Heart right ventricle (tissue), 16 donors: ENCODE results near the gene PEX11A. TPM values are rescaled to one million over a fixed set of nuclear protein-coding genes. Genes with fewer than 3 reads are reported as not detected.
A peak's percentile ranks its signal among the peaks of the same experiment; 100 is the strongest.

Experiments used
- ATAC-seq, 8 donors: fragments of 200-7000 bp; cut with Tn5 transposase; one replicate each; pipeline ENCODE4 v1.9.1; 2020; ENCODE audit warnings: mild to moderate bottlenecking in 8 of 8, moderate library complexity in 8 of 8, moderate number of reproducible peaks in 1 of 8
- DNase-seq, 2 donors: peaks; one replicate each; pipeline ENCODE4 v3.0.0-alpha.2; 2020
- H3K27ac ChIP-seq, 10 donors: fragments of 200-600 bp; sonication (generic) in 2 of 10; one replicate each; pipeline versions ENCODE4 v1.5.0 to v1.8.0; 2020 to 2022; ENCODE audit warnings: mild to moderate bottlenecking in 3 of 10
- H3K27me3 ChIP-seq, 7 donors: fragments of 200-600 bp; one replicate each; pipeline ENCODE4 v1.8.0; 2021 to 2022; ENCODE audit warnings: mild to moderate bottlenecking in 2 of 7
- H3K36me3 ChIP-seq, 9 donors: fragments of 200-600 bp; sonication (generic) in 1 of 9; one replicate each; pipeline versions ENCODE4 v1.5.0 to v1.8.0; 2020 to 2022; ENCODE audit warnings: mild to moderate bottlenecking in 2 of 9
- H3K4me1 ChIP-seq, 9 donors: fragments of 200-600 bp; sonication (generic) in 1 of 9; one replicate each; pipeline versions ENCODE4 v1.5.0 to v1.8.0; 2020 to 2022; ENCODE audit warnings: mild to moderate bottlenecking in 4 of 9
- H3K4me3 ChIP-seq, 10 donors: fragments of 200-600 bp; sonication (generic) in 2 of 10; one replicate each; pipeline versions ENCODE4 v1.5.0 to v1.8.0; 2020 to 2022; ENCODE audit warnings: mild to moderate bottlenecking in 7 of 10, moderate library complexity in 2 of 10
- H3K9me3 ChIP-seq, 11 donors: fragments of 200-600 bp in 10 of 11; sonication (generic) in 2 of 11; one replicate each; pipeline versions ENCODE4 v1.5.0 to v1.8.0; 2013 to 2022; ENCODE audit warnings: mild to moderate bottlenecking in 2 of 11, control low read depth in 1 of 11, moderate library complexity in 1 of 11
- WGBS, 2 donors: extraction: QIAGEN DNeasy Blood & Tissue Kit; methylation state at CpG; one replicate each; pipeline ENCODE4 v1.1.7; 2013; ENCODE audit warnings: inconsistent platforms in 1 of 2; 5-methylcytosine and 5-hydroxymethylcytosine counted together
- intact Hi-C, 10 donors: fragments of 100-400 bp; cut with DNase I; formaldehyde crosslinking; loops; one replicate each; pipeline versions ENCODE4 v1.11.1 to v1.14.2; 2022
- long read RNA-seq, 3 donors: library from polyadenylated mRNA; unstranded; transcript quantifications; one replicate each; pipeline ENCODE4 v2.0.0, GENCODE V29; 2020 to 2021
- polyA plus RNA-seq, 2 donors: library from polyadenylated mRNA; stranded (reverse); fragments of 200-250 nt; gene quantifications; one replicate each; pipeline ENCODE4 v1.2.3, GENCODE V29; 2013
- total RNA-seq, 10 donors: library from RNA; stranded (reverse); fragmentation: NEBNext Ultra II Directional in 3 of 10; extraction: Animal tissue kit (Norgen Biotek cat#: 25700) in 3 of 10; gene quantifications; one replicate each; pipeline versions ENCODE4 v1.2.1 to v1.2.4, GENCODE V29; 2021 to 2023
- TF ChIP-seq, protein P1 (sequence below), 9 donors: fragments of 200-600 bp; sonication (generic) in 2 of 9; IDR thresholded peaks; one replicate each; pipeline versions ENCODE4 v1.5.0 to v1.8.0; 2021 to 2022; ENCODE audit warnings: antibody characterized with exemption in 9 of 9, mild to moderate bottlenecking in 5 of 9, moderate library complexity in 1 of 9
- donor health status: Arrhythmogenic right ventricular cardiomyopathy.
- donor health status: ischemic (EF 13 %, LVEDD 7.1; RV severe dilation, severe dysfunction).
- donor health status: healthy with polysubstance abuse.
- donor health status: DM: no; HTN: yes; CAD: no.
- donor health status: DM: no; HTN: no; CAD: no.
- donor health status: ischemic (EF 25% LVEDD 6.9; RV normal size, moderate dysfunction).
- donor health status: ischemic (EF 25% LVEDD 5.7; RV mildly dilated, moderate dysfunction).
- donor health status: healthy.
- donor health status: DM: yes; HTN: yes; CAD: no.
- donor health status: Ischemic cardiomyopathy.
- donor health status: ischemic (EF 35%, LVEDD 5.7; RV mildly dilated, moderate dysfunction).
- donor health status: nonischemic (EF 11% LVEDD 7.7; RV severe dilation, severe dysfunction).
- donor health status: DM: yes; HTN: yes; CAD: no.
- donor health status: PGD.
- donor health status: ischemic (EF 29% LVEDD 5.4; RV normal size, mild dysfunction).
- donor health status: nonischemic (EF 23%, LVEDD 6.1; RV moderate dilation, normal function).

PEX11A gene, protein sequence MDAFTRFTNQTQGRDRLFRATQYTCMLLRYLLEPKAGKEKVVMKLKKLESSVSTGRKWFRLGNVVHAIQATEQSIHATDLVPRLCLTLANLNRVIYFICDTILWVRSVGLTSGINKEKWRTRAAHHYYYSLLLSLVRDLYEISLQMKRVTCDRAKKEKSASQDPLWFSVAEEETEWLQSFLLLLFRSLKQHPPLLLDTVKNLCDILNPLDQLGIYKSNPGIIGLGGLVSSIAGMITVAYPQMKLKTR
- total RNA-seq (10 to 100 TPM in 1 of 10 donors, 1 to 10 TPM in 9; 6.0 to 14.3 (median 9.0) TPM), polyA plus RNA-seq (1 to 10 TPM; 7.0 to 7.3 TPM)
- long read RNA-seq, donor 1, transcript PEX11A-203 (2 exons, 905 nt) = minor isoform, 6 of 15 reads
- long read RNA-seq, donor 1, transcript PEX11A-201 (3 exons, 2,740 nt) = major isoform, 7 of 15 reads
- long read RNA-seq, donor 1, partial matches to known transcripts = 0 of 15 reads
- long read RNA-seq, donor 1, other reads (novel, unspliced or antisense) = 2 of 15 reads
- long read RNA-seq, donor 2, transcript PEX11A-201 (3 exons, 2,740 nt) = major isoform, 7 of 16 reads
- long read RNA-seq, donor 2, partial matches to known transcripts = 0 of 16 reads
- long read RNA-seq, donor 2, other reads (novel, unspliced or antisense) = 6 of 16 reads
- long read RNA-seq, donor 3, transcript PEX11A-201 (3 exons, 2,740 nt) = minor isoform, 15 of 35 reads
- long read RNA-seq, donor 3, transcript PEX11A-203 (2 exons, 905 nt) = major isoform, 16 of 35 reads
- long read RNA-seq, donor 3, partial matches to known transcripts = 2 of 35 reads
- long read RNA-seq, donor 3, other reads (novel, unspliced or antisense) = 2 of 35 reads

- 3 to 4% methylated on average over 59 to 60 of the region's 60 CpGs for WGBS, 2 donors
- Histone ChIP-seq H3K4me3 (peak within 1 kb of the TSS; percentile 59 to 86 (median 70)), H3K9me3 (no peaks in the 10 kb centered on the region), H3K27me3 (no peaks in the 10 kb centered on the region), H3K4me1 (peaks cover 0 to 16% (median 10%) of the 10 kb centered on the region in 9 donors), H3K27ac (peak within 1 kb of the TSS in 8 of 10 donors; percentile 41 to 78 (median 62)), H3K36me3 (peaks cover 0 to 8% (median 0%) of the 10 kb centered on the region in 9 donors)
- TF ChIP-seq, protein P1, sequence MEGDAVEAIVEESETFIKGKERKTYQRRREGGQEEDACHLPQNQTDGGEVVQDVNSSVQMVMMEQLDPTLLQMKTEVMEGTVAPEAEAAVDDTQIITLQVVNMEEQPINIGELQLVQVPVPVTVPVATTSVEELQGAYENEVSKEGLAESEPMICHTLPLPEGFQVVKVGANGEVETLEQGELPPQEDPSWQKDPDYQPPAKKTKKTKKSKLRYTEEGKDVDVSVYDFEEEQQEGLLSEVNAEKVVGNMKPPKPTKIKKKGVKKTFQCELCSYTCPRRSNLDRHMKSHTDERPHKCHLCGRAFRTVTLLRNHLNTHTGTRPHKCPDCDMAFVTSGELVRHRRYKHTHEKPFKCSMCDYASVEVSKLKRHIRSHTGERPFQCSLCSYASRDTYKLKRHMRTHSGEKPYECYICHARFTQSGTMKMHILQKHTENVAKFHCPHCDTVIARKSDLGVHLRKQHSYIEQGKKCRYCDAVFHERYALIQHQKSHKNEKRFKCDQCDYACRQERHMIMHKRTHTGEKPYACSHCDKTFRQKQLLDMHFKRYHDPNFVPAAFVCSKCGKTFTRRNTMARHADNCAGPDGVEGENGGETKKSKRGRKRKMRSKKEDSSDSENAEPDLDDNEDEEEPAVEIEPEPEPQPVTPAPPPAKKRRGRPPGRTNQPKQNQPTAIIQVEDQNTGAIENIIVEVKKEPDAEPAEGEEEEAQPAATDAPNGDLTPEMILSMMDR (IDR thresholded peaks at IDR 0.05) = no peak
- DNase-seq = peak; percentile 77 to 79
- intact Hi-C loops = loop anchor here in 1 of 10 donors (10.0 kb wide), 1 partner anchor 46 kb away; no protein-coding TSS in a partner anchor
- peak; percentile 85 to 98 (median 96) for ATAC-seq
Observed at GRCh38 chr15:89690276-89691218, at the start of gene PEX11A, which contains the start of gene WDR93. PEX11A (minus strand) TSS chr15:89690754; CDS start chr15:89690632, 122 bp downstream. WDR93 (plus strand) TSS chr15:89690811; CDS start chr15:89701747, 10,936 bp downstream.

GRCh38 chr15:89740137-89740536 lies 49.6 kb upstream of the PEX11A start:
- peak in 1 of 2 donors; percentile 61 for DNase-seq

GRCh38 chr15:89735773-89736172 lies 45.2 kb upstream of the PEX11A start:
- H3K27ac ChIP-seq = no peak overlapping the region
- no peaks in the 10 kb centered on the region for H3K36me3 ChIP-seq
- 40 to 42% methylated on average over 4 of the region's 4 CpGs for WGBS, 2 donors
- H3K27me3 ChIP-seq = peaks cover 0 to 17% (median 8%) of the 10 kb centered on the region in 7 donors
- H3K4me1 ChIP-seq = peaks cover 0 to 4% (median 0%) of the 10 kb centered on the region in 9 donors
- ATAC-seq = no peak
- no peaks in the 10 kb centered on the region for H3K9me3 ChIP-seq
- no peak for DNase-seq
- TF ChIP-seq, protein P1 (IDR thresholded peaks at IDR 0.05) = no peak
- no peak overlapping the region for H3K4me3 ChIP-seq
- intact Hi-C loops = loop anchor here in 2 of 10 donors (5.0 to 10.0 kb wide), 2 partner anchors 81 to 88 kb away; partner anchors contain the start of gene KIF7 (in 1 of the 2)

More at GRCh38 chr15:89740137-89740536, 49.6 kb upstream of the PEX11A start:
- H3K27ac ChIP-seq = no peak overlapping the region
- no peaks in the 10 kb centered on the region for H3K9me3 ChIP-seq
- H3K4me1 ChIP-seq = peaks cover 0 to 4% (median 0%) of the 10 kb centered on the region in 9 donors
- 3 to 4% methylated on average over 8 of the region's 8 CpGs for WGBS, 2 donors
- peak; percentile 73 to 89 (median 82) for ATAC-seq
- H3K4me3 ChIP-seq = no peak overlapping the region
- H3K36me3 ChIP-seq = no peaks in the 10 kb centered on the region
- intact Hi-C loops = loop anchor here in 1 of 10 donors (5.0 kb wide), 1 partner anchor 132 kb away; no protein-coding TSS in a partner anchor
- peaks cover 0 to 19% (median 6%) of the 10 kb centered on the region in 7 donors for H3K27me3 ChIP-seq
- TF ChIP-seq, protein P1 (IDR thresholded peaks at IDR 0.05) = peak; percentile 77 to 93 (median 88)
